Right lobe of liver (tissue), 4 donors: ENCODE results near the gene GSG1L.

ENCODE experiments used
- CTCF ChIP-seq, 4 donors: fragments of 200-600 bp in 3 of 4; fragments of 450-650 bp in 1 of 4; IDR thresholded peaks; one replicate each; pipeline versions ENCODE4 v1.5.1 to v1.8.0; 2016 to 2022; ENCODE audit warnings: antibody characterized with exemption in 4 of 4, mild to moderate bottlenecking in 2 of 4
- POLR2A ChIP-seq: fragments of 450-650 bp; IDR thresholded peaks from one replicate; pipeline ENCODE4 v1.6.1; 2017; ENCODE audit warnings: antibody characterized with exemption, mild to moderate bottlenecking
- donor health status: DM: no; HTN: no; CAD: no.
- donor health status: DM: no; HTN: no; CAD: no.
- donor health status: DM: no; HTN: yes; CAD: no.

DNA sequence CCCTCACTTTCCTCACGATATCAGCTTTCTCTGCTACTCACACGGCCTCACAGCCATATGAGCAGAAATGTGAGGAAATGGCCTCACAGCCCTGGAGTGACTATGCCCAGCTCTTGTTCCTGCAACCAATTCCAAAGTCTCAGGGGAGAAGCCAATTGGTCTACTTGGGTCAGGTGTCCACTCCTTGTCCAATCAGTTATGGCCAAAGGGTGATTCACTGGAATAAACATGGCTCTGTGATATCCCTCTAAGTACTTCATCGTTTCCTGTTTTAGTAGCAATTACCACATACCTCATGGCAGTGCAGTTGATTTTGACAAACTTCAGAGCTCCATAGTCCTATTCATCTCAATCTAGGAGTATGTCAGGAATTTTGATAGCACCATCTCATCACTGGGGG lies 318.2 kb downstream of the GSG1L start:
- TF ChIP-seq POLR2A (no peak), CTCF (IDR thresholded peaks at IDR 0.05) (no peak)
